ENCODE results near the gene MEX3C.
A peak's percentile ranks its signal among the peaks of the same experiment; 100 is the strongest.

The MEX3C gene

DNA sequence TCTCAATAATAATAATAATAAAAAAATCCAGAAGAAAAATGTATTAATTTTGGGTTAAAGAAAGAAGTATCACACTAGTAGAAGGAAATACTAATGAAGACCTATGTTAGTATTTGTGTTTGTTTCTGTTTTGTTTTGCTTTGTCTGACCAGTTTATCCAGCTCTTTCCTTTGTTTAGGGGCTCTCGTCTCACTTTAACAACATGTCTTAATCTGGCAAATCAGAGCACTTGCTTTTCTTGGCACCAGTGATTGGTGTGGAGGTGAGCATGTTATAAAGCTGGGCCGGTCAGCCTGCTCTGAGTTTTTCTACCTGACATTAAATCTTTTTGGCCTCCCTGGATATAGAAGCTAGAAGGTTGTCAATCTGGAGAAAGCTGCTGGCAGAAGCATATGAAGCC, 15.1 kb upstream of the MEX3C start:
- H3K4me2 ChIP-seq (ENCODE audit: low read depth, low read length, poor library complexity, severe bottlenecking): no peak overlapping the region
- H3K36me3 ChIP-seq (ENCODE audit: insufficient read depth, low read length): no peaks in the 10 kb centered on the region
- H3K4me1 ChIP-seq (ENCODE audit: insufficient read depth, low read length, poor library complexity, severe bottlenecking): peaks cover 15% of the 10 kb centered on the region
- no peak overlapping the region for H3K4me3 ChIP-seq (ENCODE audit: low read length, poor library complexity, severe bottlenecking)
- H2AFZ ChIP-seq (ENCODE audit: low read length): no peak overlapping the region
- H3K79me2 ChIP-seq (ENCODE audit: insufficient read depth, low read length): no peaks in the 10 kb centered on the region
- H3F3A ChIP-seq (ENCODE audit: low read depth): no peaks in the 10 kb centered on the region
- H3K9me2 ChIP-seq (replicated peaks; ENCODE audit: low read depth, low read length): no peaks in the 10 kb centered on the region
- H3K9me3 ChIP-seq (ENCODE audit: insufficient read depth, low read depth, low read length): no peaks in the 10 kb centered on the region
- H3K27me3 ChIP-seq (ENCODE audit: insufficient read depth, low read length, poor library complexity, severe bottlenecking): no peaks in the 10 kb centered on the region
- no peak for TF ChIP-seq EZH2phosphoT487 (IDR thresholded peaks at IDR 0.05; ENCODE audit: borderline replicate concordance)
- TF ChIP-seq, protein P1, sequence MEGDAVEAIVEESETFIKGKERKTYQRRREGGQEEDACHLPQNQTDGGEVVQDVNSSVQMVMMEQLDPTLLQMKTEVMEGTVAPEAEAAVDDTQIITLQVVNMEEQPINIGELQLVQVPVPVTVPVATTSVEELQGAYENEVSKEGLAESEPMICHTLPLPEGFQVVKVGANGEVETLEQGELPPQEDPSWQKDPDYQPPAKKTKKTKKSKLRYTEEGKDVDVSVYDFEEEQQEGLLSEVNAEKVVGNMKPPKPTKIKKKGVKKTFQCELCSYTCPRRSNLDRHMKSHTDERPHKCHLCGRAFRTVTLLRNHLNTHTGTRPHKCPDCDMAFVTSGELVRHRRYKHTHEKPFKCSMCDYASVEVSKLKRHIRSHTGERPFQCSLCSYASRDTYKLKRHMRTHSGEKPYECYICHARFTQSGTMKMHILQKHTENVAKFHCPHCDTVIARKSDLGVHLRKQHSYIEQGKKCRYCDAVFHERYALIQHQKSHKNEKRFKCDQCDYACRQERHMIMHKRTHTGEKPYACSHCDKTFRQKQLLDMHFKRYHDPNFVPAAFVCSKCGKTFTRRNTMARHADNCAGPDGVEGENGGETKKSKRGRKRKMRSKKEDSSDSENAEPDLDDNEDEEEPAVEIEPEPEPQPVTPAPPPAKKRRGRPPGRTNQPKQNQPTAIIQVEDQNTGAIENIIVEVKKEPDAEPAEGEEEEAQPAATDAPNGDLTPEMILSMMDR (conservative IDR thresholded peaks at IDR 0.05; ENCODE audit: low read length): no peak
- no peaks in the 10 kb centered on the region for H4K20me1 ChIP-seq (ENCODE audit: insufficient read depth, low read length, poor library complexity, severe bottlenecking)
- H3K9ac ChIP-seq (ENCODE audit: low read depth, low read length, poor library complexity, severe bottlenecking): no peak overlapping the region

DNA sequence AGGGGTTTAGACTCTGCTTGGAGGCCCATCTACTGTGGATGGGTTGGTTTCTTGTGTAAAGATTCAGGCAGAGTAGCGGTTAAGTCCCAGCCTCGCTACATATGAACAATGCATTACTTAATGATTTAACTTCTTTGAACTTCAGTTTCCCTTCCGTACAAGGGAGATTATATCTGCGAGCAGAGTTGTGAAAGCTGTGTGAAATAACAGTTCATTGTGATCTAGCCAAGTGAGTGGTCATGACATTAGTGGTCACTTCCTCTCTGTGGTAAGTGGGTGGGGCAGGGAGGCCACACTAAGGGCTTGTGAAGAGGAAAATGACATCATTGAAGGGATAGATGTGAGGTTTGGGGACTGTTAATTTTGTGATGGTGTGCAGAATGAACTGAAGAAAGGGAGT, 14.1 kb upstream of the MEX3C start:
- Histone ChIP-seq H3K4me3 (ENCODE audit: low read length, poor library complexity, severe bottlenecking) (peak overlapping the region; percentile 51), H3K9me3 (ENCODE audit: insufficient read depth, low read depth, low read length) (no peaks in the 10 kb centered on the region), H3K4me2 (ENCODE audit: low read depth, low read length, poor library complexity, severe bottlenecking) (peak overlapping the region; percentile 70), H4K20me1 (ENCODE audit: insufficient read depth, low read length, poor library complexity, severe bottlenecking) (no peaks in the 10 kb centered on the region), H3K9ac (ENCODE audit: low read depth, low read length, poor library complexity, severe bottlenecking) (peak overlapping the region; percentile 45), H3K9me2 (replicated peaks; ENCODE audit: low read depth, low read length) (no peaks in the 10 kb centered on the region), H2AFZ (ENCODE audit: low read length) (peak overlapping the region; percentile 50; the same call in 1 of the 2 replicates), H3F3A (ENCODE audit: low read depth) (no peaks in the 10 kb centered on the region), H3K79me2 (ENCODE audit: insufficient read depth, low read length) (no peaks in the 10 kb centered on the region), H3K4me1 (ENCODE audit: insufficient read depth, low read length, poor library complexity, severe bottlenecking) (peaks cover 15% of the 10 kb centered on the region), H3K27me3 (ENCODE audit: insufficient read depth, low read length, poor library complexity, severe bottlenecking) (no peaks in the 10 kb centered on the region), H3K36me3 (ENCODE audit: insufficient read depth, low read length) (no peaks in the 10 kb centered on the region)
- TF ChIP-seq EZH2phosphoT487 (IDR thresholded peaks at IDR 0.05; ENCODE audit: borderline replicate concordance): no peak
- TF ChIP-seq, protein P1 (conservative IDR thresholded peaks at IDR 0.05; ENCODE audit: low read length): no peak

DNA sequence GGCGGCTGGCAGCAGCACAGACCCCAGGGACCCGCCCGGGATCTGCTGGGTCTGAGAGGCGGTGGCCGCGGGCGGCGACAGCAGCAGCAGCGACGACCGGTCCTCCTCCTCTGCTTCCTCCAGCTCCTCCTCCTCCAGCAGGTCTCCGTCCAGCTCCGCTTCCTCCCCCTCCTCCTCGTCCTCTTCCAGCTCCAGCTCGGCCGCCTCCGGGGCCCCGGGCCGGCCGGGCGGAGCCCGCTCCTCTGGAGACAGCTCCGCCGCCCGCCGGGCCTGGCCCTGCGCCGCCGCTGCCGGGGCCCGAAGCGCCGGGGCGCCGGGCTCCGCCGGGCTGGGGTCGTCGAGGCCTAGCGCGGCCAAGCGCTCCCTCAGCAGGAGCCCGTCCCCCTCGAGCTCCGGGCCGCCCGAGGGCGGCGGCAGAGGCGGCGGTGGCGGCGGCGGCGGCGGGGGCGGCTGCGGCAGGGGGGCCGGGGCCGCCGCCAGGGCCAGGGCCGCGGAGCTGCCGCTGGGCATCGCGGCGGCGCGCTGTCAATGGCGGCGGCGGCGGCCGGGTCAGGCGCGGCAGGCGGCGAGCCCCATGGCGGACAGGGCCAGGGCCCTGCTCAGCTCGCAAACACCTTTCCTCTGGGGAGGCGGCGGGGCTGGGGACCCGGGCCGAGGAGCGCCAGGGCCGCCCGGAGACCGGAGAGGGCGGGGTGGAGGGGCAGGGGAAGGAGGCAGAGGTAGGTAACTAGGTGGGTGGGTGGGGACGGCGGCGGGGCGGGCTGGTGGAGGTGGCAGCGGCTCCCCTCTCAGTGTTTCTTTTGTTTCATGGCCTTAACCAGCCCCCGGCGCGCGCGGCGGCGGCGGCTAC, 445 bp downstream of the MEX3C start:
- H3K9me2 ChIP-seq (replicated peaks; ENCODE audit: low read depth, low read length): no peaks in the 10 kb centered on the region

More for the DNA sequence above, 445 bp downstream of the MEX3C start:
- no peak overlapping the region for H2AFZ ChIP-seq (ENCODE audit: low read length)
- H3K4me3 ChIP-seq (ENCODE audit: low read length, poor library complexity, severe bottlenecking): peak overlapping the region; percentile 81
- no peaks in the 10 kb centered on the region for H3F3A ChIP-seq (ENCODE audit: low read depth)
- H3K9ac ChIP-seq (ENCODE audit: low read depth, low read length, poor library complexity, severe bottlenecking): peak overlapping the region; percentile 95
- no peaks in the 10 kb centered on the region for H3K9me3 ChIP-seq (ENCODE audit: insufficient read depth, low read depth, low read length)
- no peaks in the 10 kb centered on the region for H3K27me3 ChIP-seq (ENCODE audit: insufficient read depth, low read length, poor library complexity, severe bottlenecking)
- H3K36me3 ChIP-seq (ENCODE audit: insufficient read depth, low read length): no peaks in the 10 kb centered on the region
- peaks cover 48% of the 10 kb centered on the region for H3K79me2 ChIP-seq (ENCODE audit: insufficient read depth, low read length)
- peak overlapping the region; percentile 98 for H3K4me2 ChIP-seq (ENCODE audit: low read depth, low read length, poor library complexity, severe bottlenecking)
- peaks cover 44% of the 10 kb centered on the region for H4K20me1 ChIP-seq (ENCODE audit: insufficient read depth, low read length, poor library complexity, severe bottlenecking)
- TF ChIP-seq, protein P1 (conservative IDR thresholded peaks at IDR 0.05; ENCODE audit: low read length): no peak
- TF ChIP-seq EZH2phosphoT487 (IDR thresholded peaks at IDR 0.05; ENCODE audit: borderline replicate concordance): no peak
- H3K4me1 ChIP-seq (ENCODE audit: insufficient read depth, low read length, poor library complexity, severe bottlenecking): peaks cover 21% of the 10 kb centered on the region
